ENCODE data around the gene KIF24. TPM values are rescaled to one million over a fixed set of nuclear protein-coding genes. Genes with fewer than 3 reads are reported as not detected.
"Not testable (repeated sequence)": the region's sequence is repeated elsewhere in the genome, so short reads cannot be mapped to it uniquely, and the experiment has no call there.

Gene KIF24
- total RNA-seq, 1 donor from 2014 or later = 2.6 TPM

DNA sequence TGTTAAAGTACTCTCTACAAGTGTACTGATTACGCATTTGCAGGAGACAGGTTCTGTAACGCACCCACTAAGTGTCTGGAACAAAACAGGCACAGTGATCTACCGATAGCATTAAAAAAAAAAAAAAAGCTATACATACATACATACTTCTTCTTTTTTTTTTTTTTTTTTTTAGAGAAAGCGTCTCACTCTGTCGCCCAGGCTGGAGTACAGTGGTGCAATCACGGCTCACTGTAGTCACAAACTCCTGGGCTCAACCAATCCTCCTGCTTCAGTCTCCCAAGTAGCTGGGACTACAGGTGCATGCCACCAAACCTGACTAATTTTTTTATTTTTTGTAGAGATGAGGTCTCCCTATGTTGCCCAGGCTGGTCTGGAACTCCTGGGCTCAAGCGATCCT lies 7.6 kb downstream of the KIF24 start:
- no peak for DNase-seq

DNA sequence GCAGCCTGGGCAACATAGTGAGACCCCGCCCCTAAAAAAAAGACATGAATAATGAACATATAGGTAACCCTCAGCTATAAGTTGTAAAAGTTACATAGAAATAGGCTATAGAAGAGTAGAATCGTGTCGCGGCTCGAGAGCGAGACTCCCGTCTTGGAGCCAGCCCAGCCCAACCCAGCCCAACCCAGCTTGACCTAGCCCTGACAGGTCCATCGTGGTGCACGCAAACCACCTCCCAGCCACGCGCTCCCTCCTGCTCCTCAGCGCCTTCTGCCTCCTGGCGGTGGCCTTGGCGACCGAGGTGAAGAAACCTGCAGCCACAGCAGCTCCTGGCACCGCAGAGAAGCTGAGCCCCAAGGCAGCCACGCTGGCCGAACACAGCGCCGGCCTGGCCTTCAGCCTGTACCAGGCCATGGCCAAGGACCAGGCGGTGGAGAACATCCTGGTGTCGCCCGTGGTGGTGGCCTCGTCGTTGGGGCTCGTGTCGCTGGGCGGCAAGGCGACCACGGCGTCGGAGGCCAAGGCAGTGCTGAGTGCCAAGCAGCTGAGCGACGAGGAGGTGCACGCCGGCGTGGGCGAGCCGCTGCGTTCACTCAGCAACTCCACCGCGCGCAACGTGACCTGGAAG lies 10.8 kb downstream of the KIF24 start:
- no peak for DNase-seq

DNA sequence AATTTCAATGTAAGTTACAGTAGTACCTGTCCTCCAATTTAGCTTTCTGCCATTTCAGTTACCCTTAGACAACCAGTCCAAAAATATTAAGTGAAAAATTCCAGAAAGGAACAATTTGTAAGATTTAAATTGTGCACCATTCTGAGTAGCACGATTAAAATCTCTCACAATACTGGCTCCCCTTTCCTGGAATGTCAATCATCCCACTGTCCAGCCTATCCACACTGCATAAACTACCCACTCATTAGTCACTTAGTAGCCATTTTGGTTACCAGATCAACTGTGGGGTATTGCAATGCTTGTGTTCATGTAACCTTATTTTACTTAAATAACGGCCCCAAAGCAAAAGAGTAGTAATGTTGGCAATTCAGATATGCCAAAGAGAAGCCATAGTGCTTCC lies 11.6 kb downstream of the KIF24 start:
- no peak for DNase-seq

DNA sequence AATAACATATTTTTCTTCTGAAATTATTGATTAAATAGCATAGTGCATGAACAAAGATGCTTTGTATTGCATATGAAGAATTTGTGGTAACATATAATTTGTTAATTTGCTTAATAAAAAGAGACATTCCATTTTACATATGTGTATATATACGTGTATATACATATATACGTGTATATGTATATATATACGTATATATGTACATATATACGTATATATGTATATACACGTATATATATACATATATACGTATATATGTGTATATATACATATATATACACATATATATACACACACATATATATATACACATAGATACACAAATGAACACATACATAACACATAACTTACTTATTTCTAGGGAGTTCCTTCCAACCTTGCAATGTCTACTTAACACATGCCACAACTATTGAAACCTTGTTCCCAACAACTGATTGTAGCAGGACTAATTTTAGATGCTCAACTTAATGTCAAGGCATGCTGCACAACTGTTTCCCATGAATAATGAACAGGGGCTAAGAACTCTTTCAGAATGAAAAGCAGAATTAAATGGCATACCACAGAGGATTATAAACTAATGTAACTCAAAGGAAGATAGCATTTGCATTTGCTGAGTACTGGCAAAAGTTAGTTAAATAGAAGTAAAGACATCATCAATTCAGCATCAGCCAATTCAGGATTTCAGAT lies 17.4 kb downstream of the KIF24 start:
- no peak for DNase-seq

DNA sequence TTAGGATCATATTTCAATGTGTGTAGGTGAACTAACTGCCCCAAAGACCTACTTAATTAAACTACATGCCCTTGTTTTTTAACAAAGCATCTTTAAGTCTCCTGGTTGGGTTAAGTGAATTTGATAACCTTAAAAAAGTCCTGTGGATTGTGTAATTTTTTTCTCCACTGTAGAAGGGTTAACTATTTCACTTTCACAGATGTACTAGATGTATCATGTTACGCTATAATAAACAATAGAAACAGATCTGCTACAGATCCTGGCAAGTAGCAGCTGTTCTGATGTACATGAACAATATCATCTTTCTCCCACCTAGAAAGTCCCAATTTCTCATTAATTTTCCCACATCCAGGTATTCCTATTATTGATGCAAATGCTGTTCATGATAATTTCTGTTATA lies 18.9 kb downstream of the KIF24 start:
- DNase-seq = no peak

DNA sequence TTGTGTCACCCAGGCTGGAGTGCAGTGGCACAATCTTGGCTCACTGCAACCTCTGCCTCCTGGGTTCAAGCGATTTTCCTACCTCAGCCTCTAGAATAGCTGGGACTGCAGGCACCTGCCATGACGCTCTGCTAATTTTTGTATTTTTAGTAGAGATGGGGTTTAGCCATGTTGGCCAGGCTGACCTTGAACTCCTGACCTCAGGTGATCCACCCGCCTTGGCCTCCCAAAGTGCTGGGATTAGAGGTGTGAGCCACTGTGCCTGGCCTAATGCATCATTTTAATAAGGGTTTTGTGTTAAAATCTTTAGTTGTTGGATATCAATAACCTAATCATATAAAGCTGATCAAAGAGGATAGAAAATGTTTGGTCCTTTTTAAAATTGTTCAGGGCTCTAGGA lies 20.8 kb downstream of the KIF24 start:
- DNase-seq = not testable (repeated sequence)

DNA sequence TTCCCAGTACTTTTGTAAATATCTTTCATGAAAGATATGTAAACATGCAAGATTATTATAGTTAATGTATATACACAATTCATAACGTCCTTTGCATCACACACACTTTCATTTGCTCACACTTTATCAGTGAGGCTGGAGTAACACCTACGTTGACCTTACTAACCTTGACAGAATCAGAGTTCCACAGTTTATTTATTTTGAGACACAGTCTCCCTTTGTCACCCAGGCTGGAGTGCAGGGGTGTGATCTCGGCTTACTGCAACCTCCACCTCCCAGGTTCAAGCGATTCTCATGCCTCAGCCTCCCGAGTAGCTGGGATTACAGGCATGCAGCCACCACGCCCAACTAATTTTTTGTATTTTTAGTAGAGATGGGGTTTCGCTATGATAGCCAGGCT lies 28.0 kb downstream of the KIF24 start:
- not testable (repeated sequence) for DNase-seq

DNA sequence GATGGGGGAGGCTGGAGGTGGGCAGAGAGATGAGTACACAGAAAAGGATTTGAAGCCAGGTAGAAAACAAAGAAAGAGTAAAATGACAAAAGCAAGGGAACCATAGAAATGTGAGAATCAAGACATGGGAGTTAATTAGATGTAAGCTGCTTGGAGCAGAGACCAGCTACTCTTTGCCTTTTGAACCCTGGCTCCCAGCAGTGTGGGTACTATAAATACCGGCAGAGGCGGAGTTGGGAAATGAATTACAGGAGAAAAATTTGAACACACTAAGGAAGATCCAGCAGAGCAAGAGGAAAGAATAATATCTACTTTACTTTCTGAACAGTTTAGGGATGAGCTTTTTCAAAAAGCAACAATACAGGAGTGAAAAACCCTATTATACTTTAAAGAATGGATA lies 36.5 kb downstream of the KIF24 start:
- DNase-seq = no peak

DNA sequence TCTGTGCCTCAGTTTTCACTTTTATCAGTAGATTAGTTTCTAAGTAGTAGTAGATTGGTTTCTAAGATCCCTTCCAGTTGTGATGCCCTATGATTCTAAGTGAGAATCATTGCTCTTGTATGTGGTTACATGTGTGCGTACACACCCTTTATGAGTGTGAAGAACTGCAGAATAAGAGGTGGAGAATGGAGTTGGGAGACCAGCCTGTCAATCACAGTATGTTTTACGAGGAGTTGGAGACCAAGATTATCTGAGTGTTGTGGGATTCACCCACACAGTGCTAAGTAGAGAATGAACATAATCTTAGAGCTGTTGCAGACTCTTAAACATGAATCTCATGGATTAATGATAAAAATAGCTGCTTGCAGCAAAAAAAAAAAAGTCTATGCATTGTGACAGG lies 37.6 kb downstream of the KIF24 start:
- no peak for DNase-seq

DNA sequence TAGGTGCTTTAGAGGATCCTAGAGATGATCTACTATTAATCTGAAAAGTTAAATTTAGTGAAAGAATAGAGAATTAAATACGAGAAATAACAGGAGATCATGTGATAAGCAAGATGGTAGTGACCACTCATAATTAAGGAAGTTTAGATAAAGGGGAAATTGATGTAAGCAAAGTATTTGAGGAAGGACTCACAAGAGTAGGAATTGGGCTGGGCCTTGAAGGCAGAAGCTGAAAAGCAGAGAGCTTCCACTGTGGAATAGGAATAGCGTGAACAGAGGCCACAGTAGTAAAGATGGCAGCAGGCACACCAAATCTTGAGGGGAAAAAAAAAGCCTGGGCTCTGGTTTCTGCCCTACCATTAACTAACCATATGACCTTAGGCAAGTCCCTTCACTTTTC lies 38.0 kb downstream of the KIF24 start:
- DNase-seq = no peak

DNA sequence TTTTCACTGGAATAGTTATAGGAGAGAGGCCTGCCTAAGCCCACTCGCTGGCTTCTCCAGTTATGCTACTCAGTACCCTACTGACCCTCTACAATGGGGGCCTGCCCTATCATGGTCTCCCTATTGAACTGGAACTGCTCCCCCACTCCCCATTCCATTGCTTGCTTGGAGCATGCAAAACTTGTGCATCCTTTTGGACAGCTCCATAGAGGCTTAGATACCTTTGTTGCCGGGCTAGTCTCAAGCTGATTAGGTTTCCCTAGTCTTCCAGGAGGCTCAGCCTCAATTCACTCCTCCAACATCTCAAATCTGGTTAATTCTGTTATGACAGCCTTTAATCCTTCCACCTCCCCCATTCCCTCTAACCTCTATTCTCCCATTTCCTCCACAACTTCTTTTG lies 39.9 kb downstream of the KIF24 start:
- no peak for DNase-seq

DNA sequence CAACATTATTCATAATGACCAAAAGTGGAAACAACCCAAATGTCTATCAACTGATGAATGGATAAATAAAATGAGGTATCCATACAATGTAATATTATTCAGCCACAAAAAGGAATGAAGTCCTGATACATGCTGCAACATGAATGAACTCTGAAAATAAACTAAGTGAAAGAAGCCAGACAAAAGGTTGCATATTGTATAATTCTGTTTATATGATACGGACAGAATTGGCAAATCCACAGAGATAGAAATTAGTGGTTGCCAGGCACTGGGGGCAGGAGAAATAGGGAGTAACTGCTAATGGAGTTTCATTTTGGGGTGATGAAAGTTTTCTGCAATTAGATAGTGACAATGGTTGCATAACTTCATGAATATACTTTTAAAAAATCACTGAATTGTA lies 47.0 kb downstream of the KIF24 start:
- DNase-seq = no peak

DNA sequence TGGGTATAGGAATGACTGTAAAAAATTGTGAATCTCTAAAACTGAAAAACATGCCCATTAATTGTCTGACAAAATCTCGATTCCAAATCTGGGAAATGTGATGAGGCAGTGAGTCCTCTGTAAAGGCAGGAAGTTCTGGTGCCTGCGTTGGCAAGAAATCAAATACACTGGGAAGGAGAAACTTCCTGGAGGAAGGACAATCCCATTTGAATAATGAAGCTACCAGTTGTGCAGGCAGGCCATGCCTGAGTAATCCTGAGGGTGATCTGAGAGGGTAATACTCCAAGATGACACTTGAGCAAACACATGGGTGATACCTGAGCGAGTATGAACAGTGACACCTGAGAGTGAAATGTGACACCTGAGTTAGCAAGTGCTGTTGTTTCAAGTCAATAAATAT lies 49.7 kb downstream of the KIF24 start:
- no peak for DNase-seq

Small RNA genes within 50 kb of the gene (small RNA-seq; reads per million reads assigned to genes)
- not detected for gene RNU2-50P (ENCODE audit: low replicate concordance)

Other genes with a start within 250 kb of the KIF24 start
- gene DCAF12, start 202.6 kb downstream of the KIF24 start, total RNA-seq = 34.0 TPM
- 26.0 TPM for gene UBAP1, start 150.2 kb downstream of the KIF24 start, total RNA-seq
- gene NUDT2, start 301 bp upstream of the KIF24 start, total RNA-seq = 17.3 TPM
- 2.6 TPM for gene MYORG, start 47.6 kb upstream of the KIF24 start, total RNA-seq
- gene FAM219A, start 129.3 kb upstream of the KIF24 start, total RNA-seq = 4.6 TPM
- 0.20 TPM for gene DNAI1, start 129.5 kb upstream of the KIF24 start, total RNA-seq
- 3.3 TPM for gene ENHO, start 193.7 kb upstream of the KIF24 start, total RNA-seq

Data from skin of body (tissue), 3 donors.